Liver (tissue), 9 donors: ENCODE data around the gene SOCS4. TPM values are rescaled to one million over a fixed set of nuclear protein-coding genes. Genes with fewer than 3 reads are reported as not detected.

ENCODE experiments used
- DNase-seq: peaks from one replicate; pipeline ENCODE4 v3.0.0-alpha.2; 2017; ENCODE audit warnings: low spot score
- H3K27ac ChIP-seq, 2 donors: one replicate each; pipeline ENCODE4 v1.7.0; 2013; ENCODE audit warnings: inconsistent platforms in 2 of 2, low read length in 2 of 2, control low read depth in 1 of 2, low read depth in 1 of 2, mild to moderate bottlenecking in 1 of 2
- H3K27me3 ChIP-seq, 4 donors: one replicate each; pipeline versions ENCODE4 v1.6.1 to v1.7.0; 2013; ENCODE audit warnings: low read length in 3 of 4, inconsistent platforms in 1 of 4, mild to moderate bottlenecking in 1 of 4, moderate library complexity in 1 of 4; ENCODE audit not compliant: control insufficient read depth in 4 of 4, insufficient read depth in 4 of 4
- H3K36me3 ChIP-seq, 4 donors: one replicate each; pipeline versions ENCODE4 v1.6.1 to v1.7.0; 2013; ENCODE audit warnings: low read length in 3 of 4, mild to moderate bottlenecking in 3 of 4, low read depth in 1 of 4, moderate library complexity in 1 of 4; ENCODE audit not compliant: control insufficient read depth in 4 of 4, insufficient read depth in 3 of 4
- H3K4me1 ChIP-seq, 4 donors: one replicate each; pipeline versions ENCODE4 v1.6.1 to v1.7.0; 2013; ENCODE audit warnings: low read length in 3 of 4, mild to moderate bottlenecking in 3 of 4, moderate library complexity in 1 of 4; ENCODE audit not compliant: control insufficient read depth in 4 of 4, insufficient read depth in 4 of 4
- H3K4me3 ChIP-seq, 3 donors: one replicate each; pipeline versions ENCODE4 v1.6.1 to v1.7.0; 2013; ENCODE audit warnings: low read length in 3 of 3, control low read depth in 1 of 3, low read depth in 1 of 3, mild to moderate bottlenecking in 1 of 3
- H3K9ac ChIP-seq, 2 donors: one replicate each; pipeline ENCODE4 v1.7.0; 2013; ENCODE audit warnings: low read length in 2 of 2, mild to moderate bottlenecking in 2 of 2, moderate library complexity in 2 of 2, control low read depth in 1 of 2, low read depth in 1 of 2
- H3K9me3 ChIP-seq, 4 donors: one replicate each; pipeline versions ENCODE4 v1.6.1 to v1.7.0; 2013; ENCODE audit warnings: low read length in 3 of 4; ENCODE audit not compliant: control insufficient read depth in 4 of 4
- EGR1 ChIP-seq, 2 donors: IDR thresholded peaks; 2 replicates each; pipeline ENCODE4 v1.6.1; 2016 to 2018; ENCODE audit warnings: antibody characterized with exemption in 2 of 2, low read depth in 2 of 2
- FOXA1 ChIP-seq: IDR thresholded peaks from 2 replicates; pipeline ENCODE4 v1.6.1; 2016; ENCODE audit warnings: antibody characterized with exemption
- FOXA2 ChIP-seq: IDR thresholded peaks from 2 replicates; pipeline ENCODE4 v1.6.1; 2016; ENCODE audit warnings: antibody characterized with exemption
- GABPA ChIP-seq, 2 donors: IDR thresholded peaks in 1 of 2; conservative IDR thresholded peaks in 1 of 2; 2 replicates each; pipeline ENCODE4 v1.6.1; 2016; ENCODE audit warnings: antibody characterized with exemption in 2 of 2, mild to moderate bottlenecking in 1 of 2, moderate library complexity in 1 of 2
- HNF4G ChIP-seq: IDR thresholded peaks from 2 replicates; pipeline ENCODE4 v1.6.1; 2016; ENCODE audit warnings: antibody characterized with exemption
- JUND ChIP-seq, 2 donors: IDR thresholded peaks; 2 replicates each; pipeline ENCODE4 v1.6.1; 2016; ENCODE audit warnings: antibody characterized with exemption in 2 of 2
- NR2F2 ChIP-seq: IDR thresholded peaks from 2 replicates; pipeline ENCODE4 v1.6.1; 2016; ENCODE audit warnings: antibody characterized with exemption
- RAD21 ChIP-seq, 2 donors: IDR thresholded peaks; 2 replicates each; pipeline ENCODE4 v1.6.1; 2016; ENCODE audit warnings: antibody characterized with exemption in 2 of 2, mild to moderate bottlenecking in 2 of 2
- RXRA ChIP-seq, 2 donors: IDR thresholded peaks; 2 replicates each; pipeline ENCODE4 v1.6.1; 2017 to 2018; ENCODE audit warnings: antibody characterized with exemption in 2 of 2, mild to moderate bottlenecking in 1 of 2
- TAF1 ChIP-seq: conservative IDR thresholded peaks from 2 replicates; pipeline ENCODE4 v1.6.1; 2016; ENCODE audit warnings: antibody characterized with exemption, mild to moderate bottlenecking
- YY1 ChIP-seq: IDR thresholded peaks from 2 replicates; pipeline ENCODE4 v1.6.1; 2016; ENCODE audit warnings: antibody characterized with exemption, mild to moderate bottlenecking
- WGBS: extraction: QIAGEN DNeasy Blood & Tissue Kit; methylation state at CpG from one replicate; pipeline ENCODE4 v1.1.7; 2013; 5-methylcytosine and 5-hydroxymethylcytosine counted together
- polyA plus RNA-seq, 2 donors: library from polyadenylated mRNA; stranded (reverse) in 1 of 2; unstranded in 1 of 2; fragments of 200-250 nt in 1 of 2; fragments of >200 nt in 1 of 2; fragmentation: Nextera tagmentation in 1 of 2; extraction: Ambion mirVana in 1 of 2; gene quantifications; one replicate each; pipeline versions ENCODE4 v1.2.1 to v1.2.3, GENCODE V29; 2013 to 2015
- total RNA-seq, 2 donors: library from RNA; depleted of rRNA; stranded (reverse); fragments of >200 nt; gene quantifications; one replicate each; pipeline ENCODE4 v1.2.3, GENCODE V29; 2014
- TF ChIP-seq, protein P1 (sequence below): fragments of 150-350 bp; IDR thresholded peaks from 2 replicates; pipeline ENCODE4 v1.5.1; 2017; ENCODE audit warnings: improper control_type of control experiment, low read depth, low read length; ENCODE audit not compliant: missing input control
- TF ChIP-seq, protein P2 (sequence below): IDR thresholded peaks from 2 replicates; pipeline ENCODE4 v1.6.1; 2016; ENCODE audit warnings: antibody characterized with exemption
- TF ChIP-seq, protein P3 (sequence below): IDR thresholded peaks from 2 replicates; pipeline ENCODE4 v1.6.1; 2016; ENCODE audit warnings: antibody characterized with exemption
- TF ChIP-seq, protein P4 (sequence below): IDR thresholded peaks from 2 replicates; pipeline ENCODE4 v1.6.1; 2016; ENCODE audit warnings: antibody characterized with exemption
- TF ChIP-seq, protein P5 (sequence below): IDR thresholded peaks from 2 replicates; pipeline ENCODE4 v1.6.1; 2016; ENCODE audit warnings: antibody characterized with exemption, mild to moderate bottlenecking
- donor health status: healthy.
- donor health status: healthy.
- donor health status: healthy.
- donor health status: healthy.
- donor health status: healthy.

The SOCS4 gene
- total and polyA plus RNA-seq, 4 donors: 2.2 to 7.4 (median 6.0) TPM

DNA sequence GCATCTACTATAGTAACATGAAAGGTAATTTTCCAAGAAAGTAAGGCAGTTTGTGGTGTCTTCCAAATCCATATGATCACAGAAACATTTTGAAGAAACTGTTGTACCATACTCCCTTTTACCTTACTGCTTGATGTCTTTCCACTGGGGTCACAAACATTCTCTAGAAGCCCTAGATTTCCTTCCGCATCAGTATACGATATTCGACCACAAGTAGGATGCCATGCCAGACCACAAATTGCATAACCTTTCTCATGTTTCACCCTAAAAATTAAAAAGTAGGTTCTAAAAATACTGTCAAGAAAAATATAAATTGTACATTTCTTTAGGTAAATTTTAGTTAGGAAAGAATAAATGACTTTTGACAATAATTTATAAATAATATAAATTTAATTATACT lies 26.7 kb upstream of the SOCS4 start:
- 88% methylated on average over 3 of the region's 3 CpGs for WGBS
- Histone ChIP-seq H3K9me3 (no peaks in the 10 kb centered on the region), H3K4me1 (no peaks in the 10 kb centered on the region), H3K9ac (no peak overlapping the region), H3K27ac (no peak overlapping the region), H3K36me3 (no peaks in the 10 kb centered on the region), H3K4me3 (no peak overlapping the region), H3K27me3 (no peaks in the 10 kb centered on the region)
- DNase-seq: no peak
- TF ChIP-seq GABPA (IDR thresholded peaks at IDR 0.05 in 1 of 2, conservative IDR thresholded peaks at IDR 0.05 in 1 of 2) (no peak), TAF1 (no peak)

DNA sequence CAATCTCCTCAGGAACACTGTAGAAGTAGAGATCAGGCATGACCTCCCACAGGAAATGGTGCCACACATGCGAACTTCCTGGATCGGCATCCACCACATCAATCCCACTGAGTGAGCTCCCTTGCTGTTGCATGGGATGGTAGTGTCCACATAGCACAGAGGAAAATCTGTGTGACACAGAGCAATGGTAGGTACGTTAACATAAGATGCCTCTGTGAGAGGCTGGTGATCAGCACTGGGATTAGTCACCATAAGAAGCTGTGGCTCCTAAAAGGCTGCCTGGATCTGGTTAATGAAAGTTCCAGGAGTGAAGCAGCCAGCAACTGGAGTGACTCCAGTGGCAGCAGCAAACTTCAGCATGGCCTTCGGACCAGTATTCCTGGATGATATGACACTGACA lies 22.0 kb upstream of the SOCS4 start:
- no peak overlapping the region for H3K9ac ChIP-seq

DNA sequence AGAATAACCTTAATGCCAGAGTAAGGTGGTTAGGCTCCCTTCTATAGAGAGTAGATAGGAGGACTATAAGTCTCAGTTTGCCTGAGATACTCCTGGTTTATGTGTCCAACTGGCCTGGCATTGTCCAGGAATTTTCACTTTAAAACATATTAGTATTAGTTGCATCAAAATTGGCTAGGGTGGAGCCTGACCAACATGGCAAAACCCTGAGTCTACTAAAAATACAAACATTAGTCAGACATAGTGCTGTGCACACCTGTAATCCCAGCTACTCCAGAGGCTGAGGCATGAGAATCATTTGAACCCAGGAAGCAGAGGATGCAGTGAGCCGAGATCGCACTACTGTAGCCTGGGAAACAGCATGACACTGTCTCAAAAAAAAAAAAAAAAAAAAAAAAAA lies 12.0 kb upstream of the SOCS4 start:
- Histone ChIP-seq H3K27ac (no peak overlapping the region), H3K27me3 (no peaks in the 10 kb centered on the region), H3K4me1 (peaks cover 0 to 1% (median 0%) of the 10 kb centered on the region in 4 donors), H3K36me3 (no peaks in the 10 kb centered on the region), H3K9ac (no peak overlapping the region), H3K4me3 (no peak overlapping the region), H3K9me3 (no peaks in the 10 kb centered on the region)
- 88% methylated on average over 2 of the region's 2 CpGs for WGBS
- no peak for DNase-seq
- TF ChIP-seq JUND (IDR thresholded peaks at IDR 0.05): no peak
- TF ChIP-seq HNF4G: no peak
- TF ChIP-seq, protein P1, sequence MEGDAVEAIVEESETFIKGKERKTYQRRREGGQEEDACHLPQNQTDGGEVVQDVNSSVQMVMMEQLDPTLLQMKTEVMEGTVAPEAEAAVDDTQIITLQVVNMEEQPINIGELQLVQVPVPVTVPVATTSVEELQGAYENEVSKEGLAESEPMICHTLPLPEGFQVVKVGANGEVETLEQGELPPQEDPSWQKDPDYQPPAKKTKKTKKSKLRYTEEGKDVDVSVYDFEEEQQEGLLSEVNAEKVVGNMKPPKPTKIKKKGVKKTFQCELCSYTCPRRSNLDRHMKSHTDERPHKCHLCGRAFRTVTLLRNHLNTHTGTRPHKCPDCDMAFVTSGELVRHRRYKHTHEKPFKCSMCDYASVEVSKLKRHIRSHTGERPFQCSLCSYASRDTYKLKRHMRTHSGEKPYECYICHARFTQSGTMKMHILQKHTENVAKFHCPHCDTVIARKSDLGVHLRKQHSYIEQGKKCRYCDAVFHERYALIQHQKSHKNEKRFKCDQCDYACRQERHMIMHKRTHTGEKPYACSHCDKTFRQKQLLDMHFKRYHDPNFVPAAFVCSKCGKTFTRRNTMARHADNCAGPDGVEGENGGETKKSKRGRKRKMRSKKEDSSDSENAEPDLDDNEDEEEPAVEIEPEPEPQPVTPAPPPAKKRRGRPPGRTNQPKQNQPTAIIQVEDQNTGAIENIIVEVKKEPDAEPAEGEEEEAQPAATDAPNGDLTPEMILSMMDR: no peak
- TF ChIP-seq TAF1: no peak
- no peak for TF ChIP-seq RAD21 (IDR thresholded peaks at IDR 0.05)
- TF ChIP-seq, protein P2, sequence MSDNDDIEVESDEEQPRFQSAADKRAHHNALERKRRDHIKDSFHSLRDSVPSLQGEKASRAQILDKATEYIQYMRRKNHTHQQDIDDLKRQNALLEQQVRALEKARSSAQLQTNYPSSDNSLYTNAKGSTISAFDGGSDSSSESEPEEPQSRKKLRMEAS: no peak
- TF ChIP-seq, protein P3, sequence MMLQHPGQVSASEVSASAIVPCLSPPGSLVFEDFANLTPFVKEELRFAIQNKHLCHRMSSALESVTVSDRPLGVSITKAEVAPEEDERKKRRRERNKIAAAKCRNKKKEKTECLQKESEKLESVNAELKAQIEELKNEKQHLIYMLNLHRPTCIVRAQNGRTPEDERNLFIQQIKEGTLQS: no peak
- no peak for TF ChIP-seq YY1
- no peak for TF ChIP-seq RXRA (IDR thresholded peaks at IDR 0.05)
- TF ChIP-seq FOXA1: no peak
- no peak for TF ChIP-seq EGR1 (IDR thresholded peaks at IDR 0.05; ENCODE audit: low read depth in 2 of 2)
- TF ChIP-seq FOXA2: no peak

More for the DNA sequence above, 22.0 kb upstream of the SOCS4 start:
- Histone ChIP-seq H3K9me3 (no peaks in the 10 kb centered on the region), H3K27me3 (no peaks in the 10 kb centered on the region), H3K36me3 (no peaks in the 10 kb centered on the region), H3K4me3 (no peak overlapping the region), H3K4me1 (no peaks in the 10 kb centered on the region), H3K27ac (no peak overlapping the region)
- 73% methylated on average over 4 of the region's 4 CpGs for WGBS
- TF ChIP-seq, protein P4, sequence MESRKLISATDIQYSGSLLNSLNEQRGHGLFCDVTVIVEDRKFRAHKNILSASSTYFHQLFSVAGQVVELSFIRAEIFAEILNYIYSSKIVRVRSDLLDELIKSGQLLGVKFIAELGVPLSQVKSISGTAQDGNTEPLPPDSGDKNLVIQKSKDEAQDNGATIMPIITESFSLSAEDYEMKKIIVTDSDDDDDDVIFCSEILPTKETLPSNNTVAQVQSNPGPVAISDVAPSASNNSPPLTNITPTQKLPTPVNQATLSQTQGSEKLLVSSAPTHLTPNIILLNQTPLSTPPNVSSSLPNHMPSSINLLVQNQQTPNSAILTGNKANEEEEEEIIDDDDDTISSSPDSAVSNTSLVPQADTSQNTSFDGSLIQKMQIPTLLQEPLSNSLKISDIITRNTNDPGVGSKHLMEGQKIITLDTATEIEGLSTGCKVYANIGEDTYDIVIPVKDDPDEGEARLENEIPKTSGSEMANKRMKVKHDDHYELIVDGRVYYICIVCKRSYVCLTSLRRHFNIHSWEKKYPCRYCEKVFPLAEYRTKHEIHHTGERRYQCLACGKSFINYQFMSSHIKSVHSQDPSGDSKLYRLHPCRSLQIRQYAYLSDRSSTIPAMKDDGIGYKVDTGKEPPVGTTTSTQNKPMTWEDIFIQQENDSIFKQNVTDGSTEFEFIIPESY: no peak
- TF ChIP-seq EGR1 (IDR thresholded peaks at IDR 0.05; ENCODE audit: low read depth in 2 of 2): no peak
- TF ChIP-seq, protein P5, sequence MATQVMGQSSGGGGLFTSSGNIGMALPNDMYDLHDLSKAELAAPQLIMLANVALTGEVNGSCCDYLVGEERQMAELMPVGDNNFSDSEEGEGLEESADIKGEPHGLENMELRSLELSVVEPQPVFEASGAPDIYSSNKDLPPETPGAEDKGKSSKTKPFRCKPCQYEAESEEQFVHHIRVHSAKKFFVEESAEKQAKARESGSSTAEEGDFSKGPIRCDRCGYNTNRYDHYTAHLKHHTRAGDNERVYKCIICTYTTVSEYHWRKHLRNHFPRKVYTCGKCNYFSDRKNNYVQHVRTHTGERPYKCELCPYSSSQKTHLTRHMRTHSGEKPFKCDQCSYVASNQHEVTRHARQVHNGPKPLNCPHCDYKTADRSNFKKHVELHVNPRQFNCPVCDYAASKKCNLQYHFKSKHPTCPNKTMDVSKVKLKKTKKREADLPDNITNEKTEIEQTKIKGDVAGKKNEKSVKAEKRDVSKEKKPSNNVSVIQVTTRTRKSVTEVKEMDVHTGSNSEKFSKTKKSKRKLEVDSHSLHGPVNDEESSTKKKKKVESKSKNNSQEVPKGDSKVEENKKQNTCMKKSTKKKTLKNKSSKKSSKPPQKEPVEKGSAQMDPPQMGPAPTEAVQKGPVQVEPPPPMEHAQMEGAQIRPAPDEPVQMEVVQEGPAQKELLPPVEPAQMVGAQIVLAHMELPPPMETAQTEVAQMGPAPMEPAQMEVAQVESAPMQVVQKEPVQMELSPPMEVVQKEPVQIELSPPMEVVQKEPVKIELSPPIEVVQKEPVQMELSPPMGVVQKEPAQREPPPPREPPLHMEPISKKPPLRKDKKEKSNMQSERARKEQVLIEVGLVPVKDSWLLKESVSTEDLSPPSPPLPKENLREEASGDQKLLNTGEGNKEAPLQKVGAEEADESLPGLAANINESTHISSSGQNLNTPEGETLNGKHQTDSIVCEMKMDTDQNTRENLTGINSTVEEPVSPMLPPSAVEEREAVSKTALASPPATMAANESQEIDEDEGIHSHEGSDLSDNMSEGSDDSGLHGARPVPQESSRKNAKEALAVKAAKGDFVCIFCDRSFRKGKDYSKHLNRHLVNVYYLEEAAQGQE: no peak
- TF ChIP-seq FOXA1: no peak
- no peak for TF ChIP-seq FOXA2
- TF ChIP-seq RAD21 (IDR thresholded peaks at IDR 0.05): no peak
- no peak for TF ChIP-seq JUND (IDR thresholded peaks at IDR 0.05)
- no peak for TF ChIP-seq TAF1
- TF ChIP-seq NR2F2: no peak
- TF ChIP-seq, protein P3: no peak
- DNase-seq: no peak
